Activated CD4-positive, CD25-positive, alpha-beta regulatory T cell treated with anti-CD3 and anti-CD28 coated beads, Interleukin-2, amount 50 U/mL, for 16 hours (primary cell): ENCODE results near the gene SSTR5.

ENCODE experiments used
- DNase-seq: peaks from one replicate; pipeline ENCODE4 v3.0.0-alpha.2; 2020; ENCODE audit warnings: low read depth, low spot score

The SSTR5 gene

GRCh38 chr16:1122398-1122765, 49.8 kb downstream of the SSTR5 start:
- no peak for DNase-seq

- DNase-seq, result no peak
Observed at GRCh38 chr16:1123525-1124230, 51.1 kb downstream of the SSTR5 start.

DNA sequence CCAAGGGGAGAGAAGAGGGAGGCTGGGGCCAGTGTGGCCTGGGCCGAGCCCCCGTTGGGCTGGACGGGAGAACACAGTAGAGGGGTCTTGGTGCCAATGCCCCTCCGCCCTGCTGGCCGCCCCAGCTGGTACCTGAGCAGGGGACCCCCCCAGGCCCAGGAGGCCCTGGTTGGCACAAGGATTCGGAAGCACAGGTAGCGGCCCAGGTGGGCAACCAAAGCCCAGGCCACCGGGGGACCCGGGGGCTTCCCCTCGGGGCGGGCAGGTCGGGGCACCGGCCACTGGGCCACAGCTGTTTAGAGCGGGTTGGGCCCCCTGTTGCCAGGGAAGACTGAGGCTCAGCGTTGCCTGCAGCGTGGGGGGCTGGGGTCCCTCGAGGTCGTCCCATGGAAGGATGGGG, 51.7 kb downstream of the SSTR5 start:
- DNase-seq, result no peak

GRCh38 chr16:1124795-1125194, 52.2 kb downstream of the SSTR5 start:
- DNase-seq, result no peak

DNA sequence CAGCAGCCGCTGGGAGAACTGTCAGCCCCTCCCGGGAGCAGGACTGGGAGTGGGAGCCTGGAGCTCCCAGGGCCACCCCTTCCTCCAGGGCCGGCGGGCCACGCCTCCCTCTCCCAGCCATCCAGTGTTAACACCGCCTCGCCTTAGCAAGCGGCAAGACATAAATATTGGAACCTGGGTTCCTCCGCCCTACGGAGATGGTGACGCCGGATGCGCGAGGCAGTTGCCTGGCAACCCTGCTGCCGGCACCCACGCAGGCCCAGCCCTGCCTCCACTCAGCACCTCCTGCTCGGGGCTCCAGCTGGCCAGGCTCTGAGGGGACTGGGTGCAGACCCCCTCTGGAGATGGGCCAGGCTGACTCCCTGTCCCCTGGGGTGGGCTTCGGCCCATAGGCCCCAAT, 52.9 kb downstream of the SSTR5 start:
- DNase-seq, result no peak

- no peak for DNase-seq
Observed at GRCh38 chr16:1126044-1126443, 53.5 kb downstream of the SSTR5 start.

GRCh38 chr16:1126586-1126985, 54.0 kb downstream of the SSTR5 start:
- DNase-seq, result no peak

DNA sequence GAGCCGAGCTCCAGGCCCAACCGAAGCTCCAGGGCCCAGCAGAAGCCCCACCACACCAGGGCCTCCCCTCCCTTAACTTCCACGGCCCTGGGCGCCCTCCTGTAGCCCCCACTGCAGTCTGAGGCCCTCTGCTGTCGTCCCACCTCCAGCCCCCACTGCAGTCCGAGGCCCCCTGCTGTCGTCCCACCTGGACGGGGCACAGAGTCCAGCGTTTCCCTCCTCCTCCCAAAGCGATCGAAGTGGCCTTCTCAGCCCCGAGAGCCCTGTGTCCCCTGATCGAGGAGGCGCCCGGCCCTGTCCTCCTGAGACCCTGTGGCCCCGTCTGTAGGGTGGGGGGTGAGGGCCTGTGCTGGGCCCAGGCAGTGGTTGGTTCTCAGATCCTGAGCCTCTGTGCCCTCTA, 54.6 kb downstream of the SSTR5 start:
- DNase-seq, result no peak

GRCh38 chr16:1127971-1128715, 55.6 kb downstream of the SSTR5 start:
- no peak for DNase-seq

DNA sequence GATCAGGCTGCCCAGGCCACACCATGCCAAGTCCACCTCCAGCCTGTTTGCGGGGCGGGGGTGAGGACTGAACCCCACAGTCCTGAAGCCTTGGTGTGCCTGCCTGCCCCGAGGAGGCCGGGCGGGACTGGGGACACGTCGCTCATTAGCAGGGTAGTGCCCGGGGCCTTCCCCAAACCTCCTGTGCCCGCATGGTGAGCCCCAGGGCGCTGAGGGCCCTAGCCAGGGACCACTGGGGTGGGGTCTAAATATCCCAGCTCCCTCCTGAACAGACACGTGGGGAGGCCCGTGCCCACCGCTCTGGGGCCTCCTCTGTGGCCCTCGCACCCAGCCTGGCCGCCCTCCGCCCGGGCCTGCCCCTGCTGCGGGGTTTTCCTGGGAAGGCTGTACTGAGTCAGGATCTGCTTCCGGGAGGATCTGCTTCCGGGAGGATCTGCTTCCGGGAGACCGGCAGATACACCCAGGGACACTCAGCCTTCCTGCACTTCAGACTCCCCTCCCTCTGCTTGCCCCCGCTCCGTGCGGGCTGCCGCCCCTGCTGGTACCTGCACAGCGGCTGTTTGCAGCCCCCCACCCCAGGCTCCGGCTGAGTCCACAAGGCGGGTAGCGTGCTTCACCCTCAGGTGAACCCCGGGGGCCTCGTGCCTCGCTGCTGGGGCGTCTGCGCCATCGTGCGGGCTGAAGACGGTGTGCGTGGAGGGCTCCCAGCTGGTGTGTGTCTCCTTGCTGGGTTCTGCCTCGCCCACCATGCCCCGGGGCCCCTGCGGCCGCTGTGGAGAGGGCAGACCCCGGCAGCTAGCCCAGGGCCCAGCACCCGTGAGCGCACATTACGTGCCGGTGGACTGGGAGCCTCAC, 56.8 kb downstream of the SSTR5 start:
- DNase-seq, result no peak

DNA sequence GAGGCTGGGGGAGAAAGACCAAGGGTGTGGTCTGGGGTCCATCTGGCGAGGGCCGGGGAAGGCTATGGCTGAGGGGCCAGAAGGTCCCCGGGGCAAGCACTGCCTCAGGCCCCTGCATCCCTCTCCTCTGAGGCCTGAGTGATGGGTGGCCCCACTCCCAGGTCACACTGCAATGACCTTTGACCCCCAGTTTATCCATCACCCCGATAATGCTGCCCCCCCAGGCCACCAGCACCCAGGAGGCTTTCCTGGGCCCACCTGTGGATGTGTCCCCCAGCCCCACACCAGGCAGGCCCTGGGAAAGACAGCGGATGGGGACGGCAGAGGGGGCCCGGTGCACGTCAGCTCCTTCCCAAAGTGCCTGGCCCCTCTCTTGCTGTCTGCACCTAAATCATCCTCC, 57.8 kb downstream of the SSTR5 start:
- no peak for DNase-seq
